ENCODE data around the gene TGFBR2.
A peak's percentile ranks its signal among the peaks of the same experiment; 100 is the strongest.

The TGFBR2 gene

GRCh38 chr3:30633718-30634117 is 27.3 kb downstream of the TGFBR2 start:
- H3K36me3 ChIP-seq (ENCODE audit: insufficient read depth, low read length), result peaks cover 24% of the 10 kb centered on the region
- peaks cover 7% of the 10 kb centered on the region; the same call in 1 of the 2 replicates for H3F3A ChIP-seq (ENCODE audit: low read depth)
- peaks cover 32% of the 10 kb centered on the region for H4K20me1 ChIP-seq (ENCODE audit: insufficient read depth, low read length, poor library complexity, severe bottlenecking)
- peaks cover 98% of the 10 kb centered on the region for H3K4me1 ChIP-seq (ENCODE audit: insufficient read depth, low read length, poor library complexity, severe bottlenecking)
- no peaks in the 10 kb centered on the region for H3K9me2 ChIP-seq (replicated peaks; ENCODE audit: low read depth, low read length)
- H3K4me3 ChIP-seq (ENCODE audit: low read length, poor library complexity, severe bottlenecking), result no peak overlapping the region
- no peaks in the 10 kb centered on the region for H3K27me3 ChIP-seq (ENCODE audit: insufficient read depth, low read length, poor library complexity, severe bottlenecking)
- TF ChIP-seq CTCF (conservative IDR thresholded peaks at IDR 0.05; ENCODE audit: low read length) (no peak), EZH2phosphoT487 (IDR thresholded peaks at IDR 0.05; ENCODE audit: borderline replicate concordance) (no peak)
- no peaks in the 10 kb centered on the region for H3K9me3 ChIP-seq (ENCODE audit: insufficient read depth, low read depth, low read length)
- H3K9ac ChIP-seq (ENCODE audit: low read depth, low read length, poor library complexity, severe bottlenecking), result peak overlapping the region; percentile 53
- H2AFZ ChIP-seq (ENCODE audit: low read length), result no peak overlapping the region
- peaks cover 100% of the 10 kb centered on the region for H3K79me2 ChIP-seq (ENCODE audit: insufficient read depth, low read length)
- peak overlapping the region; percentile 66 for H3K4me2 ChIP-seq (ENCODE audit: low read depth, low read length, poor library complexity, severe bottlenecking)

GRCh38 chr3:30634761-30635735 is 28.6 kb downstream of the TGFBR2 start:
- H3K79me2 ChIP-seq (ENCODE audit: insufficient read depth, low read length), result peaks cover 100% of the 10 kb centered on the region

More at GRCh38 chr3:30634761-30635735, 28.6 kb downstream of the TGFBR2 start:
- Histone ChIP-seq H3K4me3 (ENCODE audit: low read length, poor library complexity, severe bottlenecking) (peak overlapping the region; percentile 24), H4K20me1 (ENCODE audit: insufficient read depth, low read length, poor library complexity, severe bottlenecking) (peaks cover 22% of the 10 kb centered on the region), H3F3A (ENCODE audit: low read depth) (peaks cover 7% of the 10 kb centered on the region; the same call in 1 of the 2 replicates), H3K4me2 (ENCODE audit: low read depth, low read length, poor library complexity, severe bottlenecking) (peak overlapping the region; percentile 66), H3K9ac (ENCODE audit: low read depth, low read length, poor library complexity, severe bottlenecking) (peak overlapping the region; percentile 53), H2AFZ (ENCODE audit: low read length) (no peak overlapping the region), H3K9me3 (ENCODE audit: insufficient read depth, low read depth, low read length) (no peaks in the 10 kb centered on the region), H3K27me3 (ENCODE audit: insufficient read depth, low read length, poor library complexity, severe bottlenecking) (no peaks in the 10 kb centered on the region), H3K4me1 (ENCODE audit: insufficient read depth, low read length, poor library complexity, severe bottlenecking) (peaks cover 98% of the 10 kb centered on the region), H3K36me3 (ENCODE audit: insufficient read depth, low read length) (peaks cover 18% of the 10 kb centered on the region), H3K9me2 (replicated peaks; ENCODE audit: low read depth, low read length) (no peaks in the 10 kb centered on the region)
- TF ChIP-seq EZH2phosphoT487 (IDR thresholded peaks at IDR 0.05; ENCODE audit: borderline replicate concordance) (no peak), CTCF (conservative IDR thresholded peaks at IDR 0.05; ENCODE audit: low read length) (no peak)
